GM12874 (cell line): ENCODE results near the gene RBBP6.

Experiments used
- CTCF ChIP-seq: IDR thresholded peaks from 2 replicates; pipeline ENCODE4 v1.5.1; 2011; ENCODE audit warnings: low read depth, mild to moderate bottlenecking, control low read depth, low read length, moderate library complexity; ENCODE audit not compliant: insufficient read depth

RBBP6 gene

GRCh38 chr16:24577167-24577566 lies 37.8 kb downstream of the RBBP6 start:
- no peak for TF ChIP-seq CTCF

- no peak for TF ChIP-seq CTCF
Observed at GRCh38 chr16:24580665-24581064, 41.3 kb downstream of the RBBP6 start.

- TF ChIP-seq CTCF = no peak
Observed at GRCh38 chr16:24583494-24583893, 44.1 kb downstream of the RBBP6 start.

GRCh38 chr16:24589997-24590396 lies 50.6 kb downstream of the RBBP6 start:
- no peak for TF ChIP-seq CTCF

GRCh38 chr16:24598777-24599437 lies 59.5 kb downstream of the RBBP6 start:
- no peak for TF ChIP-seq CTCF

GRCh38 chr16:24609417-24609739 lies 70.0 kb downstream of the RBBP6 start:
- TF ChIP-seq CTCF = no peak

- no peak for TF ChIP-seq CTCF
Observed at GRCh38 chr16:24609740-24610415, 70.5 kb downstream of the RBBP6 start.
